ENCODE measurements around the gene TMEM44.

DNA sequence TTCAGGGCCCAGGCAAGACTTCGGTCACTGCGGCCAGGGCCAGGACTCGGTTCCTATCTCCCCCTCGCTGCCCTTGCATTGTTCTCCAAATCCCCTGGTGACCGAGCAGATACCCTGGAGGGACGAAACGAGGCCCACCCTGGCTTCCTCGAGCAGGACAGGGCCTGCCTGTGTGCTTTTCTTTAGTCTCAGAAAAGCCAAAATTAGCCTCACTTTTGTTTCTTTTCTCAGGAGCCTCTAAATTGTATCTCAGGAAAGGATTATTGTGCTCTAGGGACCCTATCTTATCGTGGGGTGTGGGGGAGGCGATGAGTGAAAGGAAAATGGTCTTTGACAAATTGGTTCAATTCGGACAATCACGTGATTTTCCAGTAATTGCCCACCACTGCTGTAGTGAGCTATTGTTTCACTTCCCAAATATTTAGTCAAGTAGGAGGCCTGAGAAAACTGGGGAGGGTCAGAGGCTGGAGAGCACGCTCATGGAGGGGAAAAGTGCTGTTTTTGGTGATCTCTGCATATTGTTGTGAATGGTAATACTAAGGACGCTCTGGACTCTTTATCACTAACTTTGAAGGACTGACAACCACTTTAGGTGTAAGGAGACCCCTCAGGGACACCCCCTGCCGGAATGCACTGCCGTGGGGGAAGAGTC lies 61.6 kb downstream of the TMEM44 start:
- TF ChIP-seq ELF4 (CRISPR knock-in tag; IDR thresholded peaks at IDR 0.05; ENCODE audit: low read depth) = no peak
- TF ChIP-seq, protein P1, sequence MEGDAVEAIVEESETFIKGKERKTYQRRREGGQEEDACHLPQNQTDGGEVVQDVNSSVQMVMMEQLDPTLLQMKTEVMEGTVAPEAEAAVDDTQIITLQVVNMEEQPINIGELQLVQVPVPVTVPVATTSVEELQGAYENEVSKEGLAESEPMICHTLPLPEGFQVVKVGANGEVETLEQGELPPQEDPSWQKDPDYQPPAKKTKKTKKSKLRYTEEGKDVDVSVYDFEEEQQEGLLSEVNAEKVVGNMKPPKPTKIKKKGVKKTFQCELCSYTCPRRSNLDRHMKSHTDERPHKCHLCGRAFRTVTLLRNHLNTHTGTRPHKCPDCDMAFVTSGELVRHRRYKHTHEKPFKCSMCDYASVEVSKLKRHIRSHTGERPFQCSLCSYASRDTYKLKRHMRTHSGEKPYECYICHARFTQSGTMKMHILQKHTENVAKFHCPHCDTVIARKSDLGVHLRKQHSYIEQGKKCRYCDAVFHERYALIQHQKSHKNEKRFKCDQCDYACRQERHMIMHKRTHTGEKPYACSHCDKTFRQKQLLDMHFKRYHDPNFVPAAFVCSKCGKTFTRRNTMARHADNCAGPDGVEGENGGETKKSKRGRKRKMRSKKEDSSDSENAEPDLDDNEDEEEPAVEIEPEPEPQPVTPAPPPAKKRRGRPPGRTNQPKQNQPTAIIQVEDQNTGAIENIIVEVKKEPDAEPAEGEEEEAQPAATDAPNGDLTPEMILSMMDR (IDR thresholded peaks at IDR 0.05) = no peak
- no peak for TF ChIP-seq TEAD4 (CRISPR knock-in tag; IDR thresholded peaks at IDR 0.05)
- TF ChIP-seq NR1H2 (CRISPR knock-in tag; IDR thresholded peaks at IDR 0.05) = no peak
- no peak for TF ChIP-seq ZNF263 (CRISPR knock-in tag; IDR thresholded peaks at IDR 0.05; ENCODE audit: low read depth)
- TF ChIP-seq ATF1 (CRISPR knock-in tag; IDR thresholded peaks at IDR 0.05) = no peak
- no peak for TF ChIP-seq IRF2 (CRISPR knock-in tag; IDR thresholded peaks at IDR 0.05; ENCODE audit: borderline replicate concordance, low read depth)
- no peak for TF ChIP-seq PREB (CRISPR knock-in tag; IDR thresholded peaks at IDR 0.05; ENCODE audit: borderline replicate concordance)
- TF ChIP-seq JUN (CRISPR knock-in tag; IDR thresholded peaks at IDR 0.05) = no peak

All from WTC11 (cell line).